Mammary epithelial cell (primary cell): Measurements from ENCODE around the gene VPS4A.

Experiments used
- EZH2 ChIP-seq: IDR thresholded peaks from 2 replicates; pipeline ENCODE4 v1.6.1; 2012; ENCODE audit warnings: low read length, inconsistent platforms, borderline replicate concordance
- TF ChIP-seq, protein P1 (sequence below), 2 donors: IDR thresholded peaks in 1 of 2; conservative IDR thresholded peaks in 1 of 2; 2 replicates each; pipeline ENCODE4 v1.5.1; 2011 to 2012; ENCODE audit warnings: inconsistent platforms in 2 of 2, low read length in 2 of 2, mild to moderate bottlenecking in 2 of 2, control low read depth in 1 of 2, low read depth in 1 of 2; ENCODE audit not compliant: insufficient read depth in 1 of 2; ENCODE audit errors: extremely low read depth in 1 of 2

DNA sequence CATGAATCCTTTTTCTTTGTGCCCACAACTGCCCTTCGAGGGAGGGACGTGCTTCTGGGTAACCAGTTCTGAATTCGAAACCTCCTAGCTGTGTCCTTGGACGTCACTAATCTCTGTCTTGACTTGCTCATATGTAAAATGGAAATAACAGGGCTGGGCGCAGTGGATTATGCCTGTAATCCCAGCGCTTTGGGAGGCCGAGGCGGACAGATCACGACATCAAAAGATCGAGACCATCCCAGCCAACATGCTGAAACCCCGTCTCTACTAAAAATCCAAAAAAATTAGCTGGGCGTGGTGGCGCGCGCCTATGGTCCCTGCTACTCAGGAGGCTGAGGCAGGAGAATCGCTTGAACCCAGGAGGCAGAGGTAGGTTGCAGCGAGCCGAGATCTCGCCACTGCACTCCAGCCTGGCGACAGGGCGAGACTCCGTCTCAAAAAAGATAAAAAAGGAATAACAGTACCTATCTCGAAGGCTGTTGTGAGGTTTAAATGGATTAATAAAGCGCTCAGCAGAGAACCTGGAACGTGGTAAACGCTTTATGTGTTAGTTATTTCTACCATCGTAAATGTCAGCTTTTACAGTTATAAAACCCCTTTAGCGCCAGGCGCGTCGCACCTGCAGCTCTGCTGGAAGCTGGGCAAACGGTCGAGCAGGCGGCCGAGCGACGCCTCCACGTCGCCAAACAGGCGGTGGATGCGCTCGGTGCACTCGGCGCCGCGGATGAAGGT lies 27.6 kb downstream of the VPS4A start:
- TF ChIP-seq, protein P1, sequence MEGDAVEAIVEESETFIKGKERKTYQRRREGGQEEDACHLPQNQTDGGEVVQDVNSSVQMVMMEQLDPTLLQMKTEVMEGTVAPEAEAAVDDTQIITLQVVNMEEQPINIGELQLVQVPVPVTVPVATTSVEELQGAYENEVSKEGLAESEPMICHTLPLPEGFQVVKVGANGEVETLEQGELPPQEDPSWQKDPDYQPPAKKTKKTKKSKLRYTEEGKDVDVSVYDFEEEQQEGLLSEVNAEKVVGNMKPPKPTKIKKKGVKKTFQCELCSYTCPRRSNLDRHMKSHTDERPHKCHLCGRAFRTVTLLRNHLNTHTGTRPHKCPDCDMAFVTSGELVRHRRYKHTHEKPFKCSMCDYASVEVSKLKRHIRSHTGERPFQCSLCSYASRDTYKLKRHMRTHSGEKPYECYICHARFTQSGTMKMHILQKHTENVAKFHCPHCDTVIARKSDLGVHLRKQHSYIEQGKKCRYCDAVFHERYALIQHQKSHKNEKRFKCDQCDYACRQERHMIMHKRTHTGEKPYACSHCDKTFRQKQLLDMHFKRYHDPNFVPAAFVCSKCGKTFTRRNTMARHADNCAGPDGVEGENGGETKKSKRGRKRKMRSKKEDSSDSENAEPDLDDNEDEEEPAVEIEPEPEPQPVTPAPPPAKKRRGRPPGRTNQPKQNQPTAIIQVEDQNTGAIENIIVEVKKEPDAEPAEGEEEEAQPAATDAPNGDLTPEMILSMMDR (conservative IDR thresholded peaks at IDR 0.05 in 1 of 2, IDR thresholded peaks at IDR 0.05 in 1 of 2; ENCODE audit: extremely low read depth in 1 of 2, insufficient read depth in 1 of 2, low read depth in 1 of 2, low read length in 2 of 2) = no peak
- no peak for TF ChIP-seq EZH2
